Measurements from ENCODE around the gene PMEL. TPM values are rescaled to one million over a fixed set of nuclear protein-coding genes. Genes with fewer than 3 reads are reported as not detected.
"Not testable (repeated sequence)": the region's sequence is repeated elsewhere in the genome, so short reads cannot be mapped to it uniquely, and the experiment has no call there.

Gene PMEL
- total RNA-seq, 6 donors from 2014 or later, result 0.91 to 45.1 (median 1.5) TPM

- H3K36me3 ChIP-seq, result peaks cover 5 to 22% (median 7%) of the 10 kb centered on the region in 4 donors
- no peaks in the 10 kb centered on the region for H3K27me3 ChIP-seq
- no peaks in the 10 kb centered on the region for H3K9me3 ChIP-seq
- peaks cover 34 to 53% (median 43%) of the 10 kb centered on the region in 4 donors for H3K4me1 ChIP-seq
- DNase-seq, result peak; percentile 88 to 96
- peak; percentile 38 to 76 (median 54) for TF ChIP-seq CTCF (IDR thresholded peaks at IDR 0.05)
- TF ChIP-seq EP300 (IDR thresholded peaks at IDR 0.05), result no peak
- peak; percentile 59 for TF ChIP-seq POLR2AphosphoS5 (IDR thresholded peaks at IDR 0.05)
- peak in 2 of 4 donors; percentile 31 to 51 for TF ChIP-seq POLR2A (IDR thresholded peaks at IDR 0.05)
- peak; percentile 92 to 93 for ATAC-seq (ENCODE audit: low FRiP score in 2 of 2)
- H3K4me3 ChIP-seq, result peak overlapping the region; percentile 80 to 93 (median 90)
- WGBS, 2 donors, result 0% methylated on average over 37 to 41 of the region's 42 CpGs
- H3K27ac ChIP-seq, result peak overlapping the region; percentile 96 to 99 (median 97)
Measured at GRCh38 chr12:55926738-55927587, 38.9 kb downstream of the PMEL start.

- peak in 1 of 2 donors; percentile 0 for ATAC-seq (ENCODE audit: low FRiP score in 2 of 2)
Measured at GRCh38 chr12:55925870-55926737, 39.7 kb downstream of the PMEL start.

GRCh38 chr12:55925371-55925770 lies 40.5 kb downstream of the PMEL start:
- H3K4me1 ChIP-seq, result peaks cover 26 to 42% (median 33%) of the 10 kb centered on the region in 4 donors
- no peaks in the 10 kb centered on the region for H3K9me3 ChIP-seq
- no peaks in the 10 kb centered on the region for H3K27me3 ChIP-seq
- DNase-seq, result no peak
- no peak for TF ChIP-seq POLR2A (IDR thresholded peaks at IDR 0.05)
- no peak for TF ChIP-seq POLR2AphosphoS5 (IDR thresholded peaks at IDR 0.05)
- TF ChIP-seq CTCF (IDR thresholded peaks at IDR 0.05), result no peak
- no peak for TF ChIP-seq EP300 (IDR thresholded peaks at IDR 0.05)
- peaks cover 5 to 33% (median 9%) of the 10 kb centered on the region in 4 donors for H3K36me3 ChIP-seq
- 88 to 91% methylated on average over 4 of the region's 4 CpGs for WGBS, 2 donors
- ATAC-seq (ENCODE audit: low FRiP score in 2 of 2), result no peak
- peak overlapping the region in 1 of 4 donors; percentile 44 for H3K27ac ChIP-seq
- H3K4me3 ChIP-seq, result no peak overlapping the region

More at GRCh38 chr12:55925870-55926737, 39.7 kb downstream of the PMEL start:
- TF ChIP-seq POLR2AphosphoS5 (IDR thresholded peaks at IDR 0.05) (no peak), EP300 (IDR thresholded peaks at IDR 0.05) (no peak), CTCF (IDR thresholded peaks at IDR 0.05) (no peak), POLR2A (IDR thresholded peaks at IDR 0.05) (no peak)
- no peaks in the 10 kb centered on the region for H3K9me3 ChIP-seq
- H3K4me1 ChIP-seq, result peaks cover 31 to 49% (median 40%) of the 10 kb centered on the region in 4 donors
- 13 to 15% methylated on average over 10 of the region's 10 CpGs for WGBS, 2 donors
- peaks cover 5 to 30% (median 9%) of the 10 kb centered on the region in 4 donors for H3K36me3 ChIP-seq
- no peaks in the 10 kb centered on the region for H3K27me3 ChIP-seq
- H3K4me3 ChIP-seq, result peak overlapping the region; percentile 80 to 93 (median 90)
- peak overlapping the region; percentile 96 to 99 (median 97) for H3K27ac ChIP-seq
- DNase-seq, result no peak

- H3K27ac ChIP-seq; ATAC-seq (ENCODE audit: low FRiP score in 2 of 2); H3K9me3 ChIP-seq; H3K27me3 ChIP-seq; H3K4me3 ChIP-seq; DNase-seq: not testable (repeated sequence)
- Histone ChIP-seq H3K4me1 (peaks cover 15 to 26% (median 21%) of the 10 kb centered on the region in 4 donors), H3K36me3 (peaks cover 5 to 38% (median 9%) of the 10 kb centered on the region in 4 donors)
- 93 to 95% methylated on average over 9 of the region's 9 CpGs for WGBS, 2 donors
Measured at GRCh38 chr12:55923648-55924047, 42.2 kb downstream of the PMEL start.

- H3K27ac ChIP-seq, result no peak overlapping the region
- DNase-seq, result no peak
- TF ChIP-seq CTCF (IDR thresholded peaks at IDR 0.05) (no peak), POLR2A (IDR thresholded peaks at IDR 0.05) (no peak), POLR2AphosphoS5 (IDR thresholded peaks at IDR 0.05) (no peak), EP300 (IDR thresholded peaks at IDR 0.05) (no peak)
- WGBS, 2 donors, result 89 to 92% methylated on average over 3 of the region's 3 CpGs
- ATAC-seq (ENCODE audit: low FRiP score in 2 of 2), result no peak
- H3K4me1 ChIP-seq, result peaks cover 11 to 18% (median 14%) of the 10 kb centered on the region in 4 donors
- H3K9me3 ChIP-seq, result no peaks in the 10 kb centered on the region
- no peaks in the 10 kb centered on the region for H3K27me3 ChIP-seq
- H3K4me3 ChIP-seq, result no peak overlapping the region
- peaks cover 5 to 38% (median 10%) of the 10 kb centered on the region in 4 donors for H3K36me3 ChIP-seq
Measured at GRCh38 chr12:55922126-55922525, 43.7 kb downstream of the PMEL start.

- peaks cover 5 to 10% (median 7%) of the 10 kb centered on the region in 4 donors for H3K4me1 ChIP-seq
- H3K27ac ChIP-seq; H3K9me3 ChIP-seq; ATAC-seq (ENCODE audit: low FRiP score in 2 of 2); H3K4me3 ChIP-seq; H3K27me3 ChIP-seq; DNase-seq: not testable (repeated sequence)
- H3K36me3 ChIP-seq, result peaks cover 5 to 41% (median 10%) of the 10 kb centered on the region in 4 donors
- 86 to 89% methylated on average over 3 of the region's 3 CpGs for WGBS, 2 donors
Measured at GRCh38 chr12:55919032-55919431, 46.8 kb downstream of the PMEL start.

All from upper lobe of left lung (tissue), 6 donors.